ENCODE data around the gene KREMEN2. TPM values are rescaled to one million over a fixed set of nuclear protein-coding genes. Genes with fewer than 3 reads are reported as not detected.
A peak's percentile ranks its signal among the peaks of the same experiment; 100 is the strongest.
"Not testable (repeated sequence)": the region's sequence is repeated elsewhere in the genome, so short reads cannot be mapped to it uniquely, and the experiment has no call there.

The KREMEN2 gene
- not detected for total RNA-seq

GRCh38 chr16:2963723-2964474 lies at the start of gene KREMEN2:
KREMEN2 (plus strand) TSS chr16:2964275; CDS start chr16:2964521, 246 bp downstream.
- DNase-seq (ENCODE audit: low spot score), result no peak

GRCh38 chr16:2915196-2915929 lies 48.7 kb upstream of the KREMEN2 start:
- DNase-seq (ENCODE audit: low spot score), result no peak

- DNase-seq (ENCODE audit: low spot score), result peak; percentile 68
Observed at GRCh38 chr16:2919511-2920255, 44.4 kb upstream of the KREMEN2 start.

GRCh38 chr16:2923481-2923880 lies 40.6 kb upstream of the KREMEN2 start:
- DNase-seq (ENCODE audit: low spot score), result no peak

- no peak for DNase-seq (ENCODE audit: low spot score)
Observed at GRCh38 chr16:2924901-2925755, 38.9 kb upstream of the KREMEN2 start.

GRCh38 chr16:2925951-2926649 lies 38.0 kb upstream of the KREMEN2 start:
- DNase-seq (ENCODE audit: low spot score), result no peak

- no peak for DNase-seq (ENCODE audit: low spot score)
Observed at GRCh38 chr16:2926650-2926999, 37.5 kb upstream of the KREMEN2 start.

- peak; percentile 90 for DNase-seq (ENCODE audit: low spot score)
Observed at GRCh38 chr16:2927010-2927646, 36.9 kb upstream of the KREMEN2 start.

GRCh38 chr16:2928151-2928550 lies 35.9 kb upstream of the KREMEN2 start:
- not testable (repeated sequence) for DNase-seq (ENCODE audit: low spot score)

- DNase-seq (ENCODE audit: low spot score), result no peak
Observed at GRCh38 chr16:2928796-2929195, 35.3 kb upstream of the KREMEN2 start.

GRCh38 chr16:2929693-2930092 lies 34.4 kb upstream of the KREMEN2 start:
- DNase-seq (ENCODE audit: low spot score), result no peak

- DNase-seq (ENCODE audit: low spot score), result no peak
Observed at GRCh38 chr16:2930236-2930635, 33.8 kb upstream of the KREMEN2 start.

GRCh38 chr16:2931231-2931914 lies 32.7 kb upstream of the KREMEN2 start:
- DNase-seq (ENCODE audit: low spot score), result not testable (repeated sequence)

GRCh38 chr16:2933136-2933535 lies 30.9 kb upstream of the KREMEN2 start:
- DNase-seq (ENCODE audit: low spot score), result no peak

GRCh38 chr16:2933701-2934100 lies 30.4 kb upstream of the KREMEN2 start:
- DNase-seq (ENCODE audit: low spot score), result no peak

GRCh38 chr16:2934450-2934849 lies 29.6 kb upstream of the KREMEN2 start:
- no peak for DNase-seq (ENCODE audit: low spot score)

- no peak for DNase-seq (ENCODE audit: low spot score)
Observed at GRCh38 chr16:2936436-2937011, 27.6 kb upstream of the KREMEN2 start.

- no peak for DNase-seq (ENCODE audit: low spot score)
Observed at GRCh38 chr16:2937170-2937569, 26.9 kb upstream of the KREMEN2 start.

- DNase-seq (ENCODE audit: low spot score), result no peak
Observed at GRCh38 chr16:2938206-2938605, 25.9 kb upstream of the KREMEN2 start.

GRCh38 chr16:2939968-2940367 lies 24.1 kb upstream of the KREMEN2 start:
- no peak for DNase-seq (ENCODE audit: low spot score)

Data from mucosa of gallbladder (tissue), 1 donor.